ENCODE data around the gene DCXR. TPM values are rescaled to one million over a fixed set of nuclear protein-coding genes. Genes with fewer than 3 reads are reported as not detected.

The DCXR gene
- polyA plus RNA-seq, 3 donors, result 88.8 to 93.1 (median 90.3) TPM

DNA sequence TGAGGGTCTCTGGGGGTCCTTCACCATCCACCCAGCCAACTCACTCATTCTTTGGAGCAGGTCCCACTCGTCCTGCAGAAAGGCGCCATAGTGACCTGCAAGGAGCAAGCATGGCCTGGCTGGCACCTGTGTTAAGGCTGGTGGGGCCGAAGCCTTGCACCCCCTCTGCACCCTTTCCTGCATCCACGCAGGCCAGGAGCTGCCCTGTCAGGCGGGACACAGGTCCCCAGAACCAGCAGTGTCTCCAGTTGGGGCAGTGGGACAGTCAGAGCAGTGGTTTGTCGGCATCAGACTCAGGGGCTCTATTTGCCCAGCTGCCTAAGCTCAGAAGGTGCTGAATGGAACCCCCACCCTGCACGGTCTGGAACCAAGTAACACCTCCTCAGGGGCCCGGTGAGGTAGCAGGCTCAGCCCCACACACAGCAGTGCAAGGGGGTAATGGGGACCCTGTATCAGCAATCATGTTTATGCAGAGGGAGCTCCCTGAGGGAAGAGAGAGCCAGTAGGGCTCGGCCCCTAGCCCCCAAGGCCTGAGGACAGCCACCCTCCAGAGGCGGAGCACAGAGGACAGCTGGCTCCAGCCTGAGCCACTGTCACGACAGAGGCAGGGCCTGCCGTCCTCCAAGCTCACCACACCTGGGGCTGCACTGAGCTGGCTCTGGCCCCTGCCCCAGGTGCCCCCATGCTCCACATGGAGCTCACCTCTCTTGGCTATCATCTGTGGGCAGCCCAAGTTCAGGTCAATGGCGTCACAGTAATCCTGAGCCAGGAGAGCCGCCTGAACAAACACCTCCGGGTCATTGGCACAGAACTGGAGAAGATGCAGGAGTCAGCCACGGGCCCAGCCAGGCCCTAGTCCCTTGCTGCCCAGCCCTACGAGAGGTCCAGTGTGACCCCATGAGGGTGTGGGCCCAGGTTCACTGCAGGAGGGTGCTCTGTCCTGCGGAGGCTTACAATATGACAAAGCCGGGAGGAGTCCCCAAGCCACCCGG is 26.2 kb upstream of the DCXR start:
- H3K4me1 Mint-ChIP-seq, result peaks cover 22% of the 10 kb centered on the region
- H3K27me3 Mint-ChIP-seq (ENCODE audit: low read depth in 3 of 3), result no peaks in the 10 kb centered on the region
- Histone ChIP-seq H3K79me2 (ENCODE audit: insufficient read depth, low read length) (peaks cover 18% of the 10 kb centered on the region), H3K27ac (ENCODE audit: low read depth in 1 of 2, low read length in 2 of 2) (no peak overlapping the region), H3K9ac (ENCODE audit: insufficient read depth, low read length, poor library complexity, severe bottlenecking) (no peak overlapping the region), H3K27me3 (ENCODE audit: control insufficient read depth in 2 of 2, insufficient read depth in 2 of 2, low read length in 2 of 2) (no peaks in the 10 kb centered on the region), H3K4me1 (ENCODE audit: control insufficient read depth in 1 of 2, insufficient read depth in 2 of 2, low read length in 2 of 2) (peaks cover 20 to 29% of the 10 kb centered on the region in 2 donors), H4K20me1 (ENCODE audit: insufficient read depth, low read length) (peaks cover 12% of the 10 kb centered on the region), H2AFZ (ENCODE audit: insufficient read depth, low read depth, low read length, poor library complexity, severe bottlenecking) (no peak overlapping the region), H3K9me3 (replicated peaks in 1 of 2; ENCODE audit: control insufficient read depth in 1 of 2, insufficient read depth in 1 of 2, low read length in 2 of 2) (no peaks in the 10 kb centered on the region), H3K4me2 (replicated peaks; ENCODE audit: extremely low read depth, low read length, poor library complexity, severe bottlenecking) (no peak overlapping the region), H3K36me3 (replicated peaks in 1 of 2; ENCODE audit: control insufficient read depth in 1 of 2, insufficient read depth in 2 of 2, low read length in 2 of 2) (peaks cover 50% of the 10 kb centered on the region in 2 donors), H3K4me3 (replicated peaks in 1 of 3; ENCODE audit: low read depth in 2 of 3, low read length in 3 of 3) (no peak overlapping the region)
- intact Hi-C loops (cut with micrococcal nuclease), result no loop called here
- DNase-seq, result no peak
- 95% methylated on average over 18 of the region's 20 CpGs for WGBS (ENCODE audit: insufficient coverage)
- no peak overlapping the region for H3K4me3 Mint-ChIP-seq
- H3K36me3 Mint-ChIP-seq, result peaks cover 15 to 30% of the 10 kb centered on the region in 2 donors
- peaks cover 0 to 2% (median 0%) of the 10 kb centered on the region in 7 donors for H3K9me3 Mint-ChIP-seq
- TF ChIP-seq, protein P1, sequence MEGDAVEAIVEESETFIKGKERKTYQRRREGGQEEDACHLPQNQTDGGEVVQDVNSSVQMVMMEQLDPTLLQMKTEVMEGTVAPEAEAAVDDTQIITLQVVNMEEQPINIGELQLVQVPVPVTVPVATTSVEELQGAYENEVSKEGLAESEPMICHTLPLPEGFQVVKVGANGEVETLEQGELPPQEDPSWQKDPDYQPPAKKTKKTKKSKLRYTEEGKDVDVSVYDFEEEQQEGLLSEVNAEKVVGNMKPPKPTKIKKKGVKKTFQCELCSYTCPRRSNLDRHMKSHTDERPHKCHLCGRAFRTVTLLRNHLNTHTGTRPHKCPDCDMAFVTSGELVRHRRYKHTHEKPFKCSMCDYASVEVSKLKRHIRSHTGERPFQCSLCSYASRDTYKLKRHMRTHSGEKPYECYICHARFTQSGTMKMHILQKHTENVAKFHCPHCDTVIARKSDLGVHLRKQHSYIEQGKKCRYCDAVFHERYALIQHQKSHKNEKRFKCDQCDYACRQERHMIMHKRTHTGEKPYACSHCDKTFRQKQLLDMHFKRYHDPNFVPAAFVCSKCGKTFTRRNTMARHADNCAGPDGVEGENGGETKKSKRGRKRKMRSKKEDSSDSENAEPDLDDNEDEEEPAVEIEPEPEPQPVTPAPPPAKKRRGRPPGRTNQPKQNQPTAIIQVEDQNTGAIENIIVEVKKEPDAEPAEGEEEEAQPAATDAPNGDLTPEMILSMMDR (IDR thresholded peaks at IDR 0.05), result no peak
- no peak overlapping the region for H3K27ac Mint-ChIP-seq

DNA sequence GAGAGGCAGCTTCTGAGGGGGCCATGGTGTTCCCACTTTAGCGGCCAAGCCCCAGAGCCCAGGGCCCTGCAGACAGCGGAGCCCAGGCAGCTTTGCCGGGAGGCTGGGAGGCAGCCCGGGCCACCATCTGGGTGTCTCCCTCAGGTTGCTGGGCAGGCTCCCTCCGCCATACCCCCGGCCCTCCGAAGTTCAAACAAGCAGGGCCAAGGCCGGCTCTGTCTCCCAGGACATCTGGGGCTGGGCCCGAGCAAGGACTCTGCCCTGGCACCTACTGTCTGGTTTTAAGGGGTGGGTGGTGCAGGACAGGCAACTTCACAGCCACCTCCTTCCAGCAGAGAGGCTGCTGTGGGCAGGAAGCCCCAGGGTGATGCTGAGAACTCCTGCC is 25.5 kb upstream of the DCXR start:
- intact Hi-C loops (cut with micrococcal nuclease), result no loop called here
- Mint-ChIP-seq H3K27me3 (ENCODE audit: low read depth in 3 of 3) (no peaks in the 10 kb centered on the region), H3K36me3 (peaks cover 19 to 38% of the 10 kb centered on the region in 2 donors), H3K9me3 (peaks cover 0 to 2% (median 0%) of the 10 kb centered on the region in 7 donors), H3K4me3 (no peak overlapping the region), H3K4me1 (peaks cover 22% of the 10 kb centered on the region), H3K27ac (no peak overlapping the region)
- Histone ChIP-seq H3K9me3 (replicated peaks in 1 of 2; ENCODE audit: control insufficient read depth in 1 of 2, insufficient read depth in 1 of 2, low read length in 2 of 2) (no peaks in the 10 kb centered on the region), H3K4me2 (replicated peaks; ENCODE audit: extremely low read depth, low read length, poor library complexity, severe bottlenecking) (no peak overlapping the region), H3K36me3 (replicated peaks in 1 of 2; ENCODE audit: control insufficient read depth in 1 of 2, insufficient read depth in 2 of 2, low read length in 2 of 2) (peaks cover 57% of the 10 kb centered on the region in 2 donors), H3K9ac (ENCODE audit: insufficient read depth, low read length, poor library complexity, severe bottlenecking) (no peak overlapping the region), H3K27me3 (ENCODE audit: control insufficient read depth in 2 of 2, insufficient read depth in 2 of 2, low read length in 2 of 2) (no peaks in the 10 kb centered on the region), H3K4me1 (ENCODE audit: control insufficient read depth in 1 of 2, insufficient read depth in 2 of 2, low read length in 2 of 2) (peaks cover 20 to 29% of the 10 kb centered on the region in 2 donors), H4K20me1 (ENCODE audit: insufficient read depth, low read length) (peaks cover 12% of the 10 kb centered on the region), H3K27ac (ENCODE audit: low read depth in 1 of 2, low read length in 2 of 2) (no peak overlapping the region), H3K4me3 (replicated peaks in 1 of 3; ENCODE audit: low read depth in 2 of 3, low read length in 3 of 3) (no peak overlapping the region), H3K79me2 (ENCODE audit: insufficient read depth, low read length) (peaks cover 18% of the 10 kb centered on the region), H2AFZ (ENCODE audit: insufficient read depth, low read depth, low read length, poor library complexity, severe bottlenecking) (no peak overlapping the region)
- no peak for DNase-seq
- 98% methylated on average over 9 of the region's 9 CpGs for WGBS (ENCODE audit: insufficient coverage)
- TF ChIP-seq, protein P1 (IDR thresholded peaks at IDR 0.05), result no peak
